Endothelial cell of umbilical vein (primary cell): ENCODE measurements around the gene SPRN.

Experiments used
- EZH2 ChIP-seq: IDR thresholded peaks from 2 replicates; pipeline ENCODE4 v1.6.1; 2012; ENCODE audit warnings: borderline replicate concordance, low read depth, mild to moderate bottlenecking, moderate library complexity, low read length, inconsistent platforms; ENCODE audit not compliant: severe bottlenecking
- FOS ChIP-seq: IDR thresholded peaks from 2 replicates; pipeline ENCODE4 v1.6.1; 2011; ENCODE audit warnings: mild to moderate bottlenecking, low read length, moderate library complexity, borderline replicate concordance; ENCODE audit not compliant: insufficient read depth
- GATA2 ChIP-seq: IDR thresholded peaks from 2 replicates; pipeline ENCODE4 v1.7.0; 2011; ENCODE audit warnings: low read depth, mild to moderate bottlenecking, moderate library complexity, mixed read lengths, low read length; ENCODE audit not compliant: insufficient read length, insufficient read depth
- JUN ChIP-seq: IDR thresholded peaks from 2 replicates; pipeline ENCODE4 v1.6.1; 2011; ENCODE audit warnings: borderline replicate concordance, low read depth; ENCODE audit not compliant: insufficient read length, insufficient read depth
- MYC ChIP-seq: IDR thresholded peaks from one replicate; pipeline ENCODE4 v1.6.1; 2011; ENCODE audit warnings: mild to moderate bottlenecking, low read depth, low read length
- POLR2A ChIP-seq: IDR thresholded peaks from 2 replicates; pipeline ENCODE4 v1.6.1; 2012; ENCODE audit warnings: low read depth, mild to moderate bottlenecking, control low read depth, low read length
- POLR2AphosphoS5 ChIP-seq: IDR thresholded peaks from 2 replicates; pipeline ENCODE4 v1.6.1; 2012; ENCODE audit warnings: low read depth, mild to moderate bottlenecking, control low read depth, low read length, moderate library complexity; ENCODE audit not compliant: insufficient read depth
- TF ChIP-seq, protein P1 (sequence below), 2 donors: IDR thresholded peaks; 1 replicate in 1 of 2; 2 replicates in 1 of 2; pipeline ENCODE4 v1.5.1; 2011; ENCODE audit warnings: low read length in 2 of 2, mild to moderate bottlenecking in 2 of 2, moderate library complexity in 2 of 2, control low read depth in 1 of 2, inconsistent platforms in 1 of 2, low read depth in 1 of 2; ENCODE audit not compliant: insufficient read depth in 1 of 2; ENCODE audit errors: extremely low read depth in 1 of 2
- TF ChIP-seq, protein P2 (sequence below): IDR thresholded peaks from 2 replicates; pipeline ENCODE4 v1.6.1; 2011; ENCODE audit not compliant: insufficient read depth, insufficient read length

DNA sequence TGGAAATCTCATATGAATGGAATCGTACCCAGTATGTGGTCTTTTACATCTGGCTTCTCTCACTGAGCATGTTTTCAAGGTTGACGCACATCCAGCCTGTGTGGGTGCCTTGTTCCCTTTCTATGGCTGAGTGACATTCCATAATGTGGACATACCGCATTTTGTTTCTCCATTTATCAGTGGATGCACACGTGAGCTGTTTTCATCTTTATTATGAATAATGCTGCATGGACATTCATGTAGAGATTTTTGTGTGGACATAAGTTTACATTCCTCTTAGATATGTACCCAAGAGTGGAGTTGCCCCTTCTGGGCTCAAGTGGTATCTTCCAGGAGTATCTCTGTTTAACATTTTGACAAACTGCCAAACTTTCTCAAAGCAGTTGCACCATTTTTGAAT, 28.0 kb upstream of the SPRN start:
- TF ChIP-seq POLR2A (no peak), EZH2 (no peak), POLR2AphosphoS5 (no peak), FOS (no peak), JUN (no peak), GATA2 (no peak), MYC (no peak)
- TF ChIP-seq, protein P1, sequence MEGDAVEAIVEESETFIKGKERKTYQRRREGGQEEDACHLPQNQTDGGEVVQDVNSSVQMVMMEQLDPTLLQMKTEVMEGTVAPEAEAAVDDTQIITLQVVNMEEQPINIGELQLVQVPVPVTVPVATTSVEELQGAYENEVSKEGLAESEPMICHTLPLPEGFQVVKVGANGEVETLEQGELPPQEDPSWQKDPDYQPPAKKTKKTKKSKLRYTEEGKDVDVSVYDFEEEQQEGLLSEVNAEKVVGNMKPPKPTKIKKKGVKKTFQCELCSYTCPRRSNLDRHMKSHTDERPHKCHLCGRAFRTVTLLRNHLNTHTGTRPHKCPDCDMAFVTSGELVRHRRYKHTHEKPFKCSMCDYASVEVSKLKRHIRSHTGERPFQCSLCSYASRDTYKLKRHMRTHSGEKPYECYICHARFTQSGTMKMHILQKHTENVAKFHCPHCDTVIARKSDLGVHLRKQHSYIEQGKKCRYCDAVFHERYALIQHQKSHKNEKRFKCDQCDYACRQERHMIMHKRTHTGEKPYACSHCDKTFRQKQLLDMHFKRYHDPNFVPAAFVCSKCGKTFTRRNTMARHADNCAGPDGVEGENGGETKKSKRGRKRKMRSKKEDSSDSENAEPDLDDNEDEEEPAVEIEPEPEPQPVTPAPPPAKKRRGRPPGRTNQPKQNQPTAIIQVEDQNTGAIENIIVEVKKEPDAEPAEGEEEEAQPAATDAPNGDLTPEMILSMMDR (IDR thresholded peaks at IDR 0.05; ENCODE audit: extremely low read depth in 1 of 2, insufficient read depth in 1 of 2, low read depth in 1 of 2, low read length in 2 of 2) = no peak
- TF ChIP-seq, protein P2, sequence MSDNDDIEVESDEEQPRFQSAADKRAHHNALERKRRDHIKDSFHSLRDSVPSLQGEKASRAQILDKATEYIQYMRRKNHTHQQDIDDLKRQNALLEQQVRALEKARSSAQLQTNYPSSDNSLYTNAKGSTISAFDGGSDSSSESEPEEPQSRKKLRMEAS = no peak
